Measurements from ENCODE around the gene MUS81.
"Not testable (repeated sequence)": the region's sequence is repeated elsewhere in the genome, so short reads cannot be mapped to it uniquely, and the experiment has no call there.

The MUS81 gene

GRCh38 chr11:65847746-65848145 is 12.5 kb upstream of the MUS81 start:
- no peak for DNase-seq (ENCODE audit: low read depth)

DNA sequence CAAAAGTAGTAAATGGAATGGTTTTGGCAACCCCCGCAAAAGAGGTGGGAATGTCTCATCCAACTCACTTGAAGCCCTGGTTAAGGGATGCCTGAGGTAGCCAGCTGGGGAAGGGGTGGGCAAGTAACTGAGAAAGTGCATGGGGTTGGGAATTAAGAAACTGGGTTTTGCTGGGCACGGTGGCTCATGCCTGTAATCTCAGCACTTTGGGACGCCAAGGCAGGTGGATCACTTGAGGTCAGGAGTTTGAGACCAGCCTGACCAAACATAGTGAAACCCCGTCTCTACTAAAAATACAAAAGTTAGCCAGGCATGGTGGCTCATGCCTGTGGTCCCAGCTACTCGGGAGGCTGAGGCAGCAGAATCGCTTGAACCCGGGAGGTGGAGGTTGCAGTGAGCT is 11.5 kb upstream of the MUS81 start:
- not testable (repeated sequence) for DNase-seq (ENCODE audit: low read depth)

- DNase-seq (ENCODE audit: low read depth) = no peak
These were observed 10.9 kb upstream of the MUS81 start for GRCh38 chr11:65849366-65849765.

DNA sequence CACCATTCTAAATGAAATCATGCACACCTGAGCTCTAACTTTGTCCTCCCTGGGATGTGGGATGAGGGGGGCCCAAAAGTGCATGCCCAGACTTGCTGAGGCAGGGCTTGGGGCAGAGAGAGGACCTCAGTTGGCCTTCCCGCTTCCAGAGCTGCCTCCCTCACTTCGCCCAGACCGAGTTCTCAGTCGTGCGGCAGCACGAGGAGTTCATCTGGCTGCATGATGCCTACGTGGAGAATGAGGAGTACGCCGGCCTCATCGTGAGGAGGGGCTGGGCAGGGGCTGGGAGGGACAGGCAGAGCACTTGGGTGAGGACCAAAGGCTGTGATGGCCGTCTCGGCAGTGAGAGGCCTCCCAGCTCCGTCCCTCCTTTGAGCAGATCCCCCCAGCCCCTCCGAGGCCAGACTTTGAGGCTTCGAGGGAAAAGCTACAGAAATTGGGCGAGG is 10.4 kb upstream of the MUS81 start:
- no peak for DNase-seq (ENCODE audit: low read depth)

GRCh38 chr11:65850217-65851082 is 9.8 kb upstream of the MUS81 start:
- no peak for DNase-seq (ENCODE audit: low read depth)

DNA sequence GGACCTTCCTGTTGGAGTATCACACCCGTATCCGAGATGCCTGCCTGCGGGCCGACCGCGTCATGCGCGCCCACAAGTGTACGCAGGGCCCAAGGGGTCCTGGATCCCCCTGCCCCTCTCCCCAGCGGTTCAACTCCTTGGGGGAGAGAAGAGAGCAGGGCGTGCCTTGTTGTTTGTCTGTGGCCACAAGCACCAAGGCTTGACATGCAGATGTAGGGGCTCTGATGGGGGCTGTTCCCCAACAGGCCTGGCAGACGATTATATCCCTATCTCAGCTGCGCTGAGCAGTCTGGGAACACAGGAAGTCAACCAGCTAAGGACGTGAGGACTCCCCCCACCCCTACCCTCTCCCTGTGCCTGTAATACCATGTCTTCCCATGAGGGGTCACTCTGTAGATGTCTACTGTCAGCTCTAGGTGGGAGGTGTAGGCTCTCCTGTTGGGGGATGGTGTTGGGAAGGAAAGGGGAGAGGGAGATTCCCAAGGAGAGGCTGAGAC is 9.1 kb upstream of the MUS81 start:
- DNase-seq (ENCODE audit: low read depth) = peak; percentile 87

DNA sequence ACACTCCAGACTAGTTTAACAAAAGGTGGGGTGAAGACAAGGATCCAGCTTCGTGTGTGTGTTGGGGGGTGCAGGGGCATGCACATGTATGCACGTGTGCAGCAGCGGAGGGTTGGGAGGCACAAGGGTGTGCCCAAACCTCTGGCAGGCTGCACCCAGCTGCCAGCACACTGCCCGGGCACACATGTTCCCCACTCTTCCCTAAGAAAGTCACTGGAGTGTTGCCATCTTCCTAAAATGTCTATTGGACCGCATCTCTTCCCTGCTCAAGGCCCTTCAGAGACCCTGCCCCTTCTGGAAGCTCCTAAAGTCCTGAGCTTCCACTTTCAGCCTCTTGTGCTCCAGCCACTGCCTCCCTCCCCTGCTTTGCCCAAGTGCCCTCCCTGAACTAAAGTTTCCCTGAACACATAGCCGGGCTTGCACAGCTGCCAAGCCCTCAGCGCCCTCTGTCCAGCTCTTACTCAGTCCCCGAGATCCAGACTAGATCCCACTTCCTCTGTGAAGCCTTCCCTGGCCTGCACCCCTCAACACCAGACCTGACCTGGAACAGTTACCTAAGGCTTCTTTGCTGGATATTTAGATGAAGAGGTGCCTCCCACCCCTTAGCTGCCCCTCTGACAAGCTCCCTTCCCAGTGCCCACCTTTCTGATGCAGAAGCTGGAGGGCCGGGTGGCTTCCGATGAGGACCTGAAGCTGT is 8.3 kb upstream of the MUS81 start:
- DNase-seq (ENCODE audit: low read depth) = no peak

GRCh38 chr11:65852508-65853245 is 7.6 kb upstream of the MUS81 start:
- DNase-seq (ENCODE audit: low read depth) = no peak

- no peak for DNase-seq (ENCODE audit: low read depth)
These were observed 6.8 kb upstream of the MUS81 start for GRCh38 chr11:65853246-65853979.

GRCh38 chr11:65854161-65854592 is 6.1 kb upstream of the MUS81 start:
- no peak for DNase-seq (ENCODE audit: low read depth)

DNA sequence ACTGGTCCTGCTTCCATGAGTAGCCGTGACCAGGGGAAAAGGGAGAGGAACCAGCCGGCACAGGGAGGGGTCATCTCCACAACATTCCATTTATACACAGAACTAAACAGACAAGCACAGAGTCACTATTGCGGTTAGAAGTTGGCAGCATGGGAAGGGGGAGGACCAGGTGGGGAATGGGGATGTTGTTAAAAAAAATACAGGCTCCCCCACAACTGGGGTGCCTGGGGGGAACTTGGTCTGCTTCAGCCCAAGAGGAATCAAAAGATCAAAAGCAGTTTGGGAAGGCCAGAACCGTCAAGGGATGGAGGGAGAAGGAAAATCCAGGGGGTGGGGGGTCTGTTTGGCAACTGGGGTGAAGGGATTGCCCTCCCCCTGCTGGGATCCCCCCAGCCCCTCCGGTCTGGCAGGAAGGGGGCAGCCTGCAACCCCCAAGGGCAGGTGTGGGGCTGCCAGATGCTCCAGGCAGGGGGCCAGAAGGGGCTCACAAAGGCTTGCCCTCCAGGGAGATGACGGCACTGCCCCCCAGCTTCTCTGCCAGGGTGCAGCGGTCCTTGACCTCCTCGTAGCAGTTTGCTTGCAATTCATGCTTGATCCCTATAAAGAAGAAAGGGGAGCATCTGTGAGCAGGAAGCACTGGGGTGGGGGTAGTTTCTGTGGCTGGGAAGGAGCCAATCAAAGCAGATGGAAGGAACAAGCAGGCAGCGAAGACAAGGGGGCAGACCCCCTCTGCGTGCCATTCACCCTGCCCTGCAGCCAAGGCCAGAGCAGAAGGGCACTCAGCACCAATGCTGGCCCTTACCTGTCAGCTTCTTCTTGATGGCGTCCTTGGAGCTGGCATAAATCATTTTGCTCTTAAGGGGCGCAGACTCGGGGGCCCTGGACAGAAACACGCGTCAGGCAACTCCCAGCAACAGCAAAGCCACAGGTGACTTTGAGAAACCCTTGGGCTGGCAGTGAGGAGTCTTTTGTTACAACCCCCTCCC is 5.1 kb upstream of the MUS81 start:
- DNase-seq (ENCODE audit: low read depth) = no peak

DNA sequence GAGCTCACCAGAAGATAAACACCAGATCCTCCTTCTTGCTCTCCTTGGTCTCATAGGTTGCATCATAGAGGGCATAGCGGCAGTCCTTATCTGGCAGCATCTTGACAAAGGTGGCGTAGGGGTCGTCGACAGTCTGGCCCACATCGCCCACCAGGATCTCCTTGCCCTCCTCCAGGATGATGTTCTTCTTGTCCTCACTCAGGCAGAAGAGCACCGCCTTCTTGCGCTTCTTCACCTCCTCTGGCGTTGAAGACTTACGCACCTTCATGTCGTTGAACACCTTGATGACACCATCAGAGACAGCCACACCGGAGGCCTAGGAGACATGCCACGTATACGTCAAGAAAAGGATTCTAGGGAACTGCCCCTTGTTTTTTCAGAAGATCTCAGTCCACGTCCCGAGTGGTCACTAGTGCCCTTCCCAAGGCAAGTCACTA is 4.3 kb upstream of the MUS81 start:
- no peak for DNase-seq (ENCODE audit: low read depth)

GRCh38 chr11:65856689-65857499 is 3.3 kb upstream of the MUS81 start:
- DNase-seq (ENCODE audit: low read depth) = peak; percentile 62

DNA sequence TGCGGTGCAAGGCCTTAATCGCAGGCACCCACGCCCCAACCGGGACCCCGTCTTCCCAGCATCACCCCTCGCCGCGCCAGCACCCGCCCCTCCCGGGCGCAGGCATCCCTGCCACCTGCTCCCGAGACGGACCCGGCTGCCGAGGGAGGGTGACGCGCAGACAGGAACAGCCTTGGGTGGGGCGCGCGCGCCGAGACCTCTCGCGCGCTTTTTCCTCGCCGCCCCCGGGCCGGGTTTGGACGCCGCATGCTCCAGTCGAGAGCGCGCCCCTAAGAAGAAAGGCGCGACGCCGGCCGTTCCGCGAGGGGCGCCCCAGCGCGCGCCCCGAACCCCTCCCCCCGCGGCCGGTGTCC is 2.8 kb upstream of the MUS81 start:
- no peak for DNase-seq (ENCODE audit: low read depth)

- DNase-seq (ENCODE audit: low read depth) = peak; percentile 96
These were observed 2.2 kb upstream of the MUS81 start, which contains the start of gene CFL1 for GRCh38 chr11:65857853-65858680. Gene CFL1, minus strand, starts transcription at chr11:65858180. Its CDS starts 81 bp downstream, at chr11:65858099.

DNA sequence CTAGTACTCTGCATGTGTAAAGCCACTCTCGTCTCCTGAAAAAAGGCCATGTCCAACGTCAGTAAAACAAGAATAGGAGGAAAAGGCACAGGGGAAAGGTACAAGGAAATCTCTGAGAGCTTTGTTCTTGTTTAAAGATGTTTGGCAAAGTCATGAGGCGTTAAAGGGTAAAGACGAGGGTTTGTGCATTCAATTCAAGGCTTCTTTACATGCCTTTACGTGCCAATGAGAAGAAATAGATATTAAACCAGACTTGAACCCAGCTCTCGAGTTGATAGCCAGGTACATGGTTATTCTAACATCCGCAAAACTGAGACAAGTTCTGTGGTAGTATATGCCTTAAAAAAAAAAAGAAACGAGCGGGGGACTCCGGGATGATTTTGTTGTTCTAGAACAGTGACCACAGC is 1.5 kb upstream of the MUS81 start:
- DNase-seq (ENCODE audit: low read depth) = no peak

- DNase-seq (ENCODE audit: low read depth) = peak; percentile 99
These were observed 980 bp upstream of the MUS81 start for GRCh38 chr11:65859095-65859811.

DNA sequence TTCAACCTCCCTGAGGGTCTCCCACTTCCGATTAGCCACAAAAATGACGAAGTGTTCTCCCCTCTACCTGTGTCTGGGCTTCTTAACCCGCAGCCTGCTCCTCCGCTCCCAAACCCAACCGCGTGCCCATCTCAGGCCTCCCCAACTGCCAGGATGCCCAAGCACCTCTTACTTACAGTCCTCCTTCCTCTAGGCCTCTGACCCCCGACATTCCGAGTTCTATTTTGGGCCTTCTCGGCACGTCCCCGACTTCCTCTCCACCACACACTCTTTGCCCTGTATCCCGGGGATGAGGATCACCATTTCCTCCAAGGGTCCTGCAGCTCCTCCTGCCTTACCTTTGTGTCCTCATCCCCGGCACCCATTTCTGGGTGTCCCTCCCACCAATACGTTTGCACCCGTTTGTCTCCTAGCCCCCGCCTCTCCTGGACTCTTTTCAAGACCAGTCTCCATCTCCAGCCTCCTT is 388 bp upstream of the MUS81 start:
- no peak for DNase-seq (ENCODE audit: low read depth)

Data from CMK (cell line).